Measurements from ENCODE around the gene OR2G3. TPM values are rescaled to one million over a fixed set of nuclear protein-coding genes. Genes with fewer than 3 reads are reported as not detected.

OR2G3 gene
- polyA plus RNA-seq, 1 donor (not counting 4 experiments of a cell fraction or from before 2014, with no cell fraction given) = not detected

DNA sequence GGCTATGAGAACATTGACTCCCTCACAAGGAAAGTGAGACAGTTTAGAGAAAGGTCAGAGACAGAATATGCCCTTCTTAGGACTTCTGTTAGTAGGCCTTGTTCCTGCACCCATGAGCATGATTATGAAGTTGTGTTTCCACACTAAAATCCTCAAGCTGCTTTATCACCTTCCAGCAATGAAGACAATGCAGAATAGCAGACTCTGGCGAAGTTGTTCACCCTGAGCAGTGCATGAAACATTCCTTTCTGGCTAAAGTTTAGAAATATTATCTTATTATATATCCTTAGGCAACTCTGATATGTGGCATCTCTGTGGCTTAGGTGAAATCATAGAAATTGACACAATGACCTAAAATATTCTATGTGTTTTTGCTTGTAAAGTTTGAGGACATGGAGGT is 31.1 kb upstream of the OR2G3 start:
- Histone ChIP-seq H3K4me3 (ENCODE audit: control insufficient read depth in 2 of 3, extremely low read depth in 1 of 3, insufficient read depth in 2 of 3, low read depth in 1 of 3, low read length in 3 of 3) (no peak overlapping the region), H3K36me3 (ENCODE audit: control insufficient read depth in 2 of 2, extremely low read depth in 1 of 2, insufficient read depth in 2 of 2, low read length in 2 of 2) (no peaks in the 10 kb centered on the region), H3K9me3 (ENCODE audit: control insufficient read depth, low read depth, low read length) (no peaks in the 10 kb centered on the region), H2AFZ (ENCODE audit: control insufficient read depth, low read length) (no peak overlapping the region), H4K20me1 (ENCODE audit: control insufficient read depth, extremely low read depth, insufficient read depth, low read length) (no peaks in the 10 kb centered on the region), H3K9me1 (ENCODE audit: control insufficient read depth, extremely low read depth, insufficient read depth, low read length) (no peaks in the 10 kb centered on the region), H3K27ac (ENCODE audit: control insufficient read depth, insufficient read depth, low read length) (no peak overlapping the region), H3K27me3 (ENCODE audit: control insufficient read depth, extremely low read depth, insufficient read depth, low read length) (no peaks in the 10 kb centered on the region), H3K9ac (ENCODE audit: control insufficient read depth, extremely low read depth, insufficient read depth, low read length) (no peak overlapping the region), H3K4me1 (ENCODE audit: control insufficient read depth, extremely low read depth, insufficient read depth, low read length) (no peaks in the 10 kb centered on the region), H3K4me2 (ENCODE audit: control insufficient read depth, extremely low read depth, insufficient read depth, low read depth, low read length) (no peak overlapping the region), H3K79me2 (ENCODE audit: control insufficient read depth, insufficient read depth, low read length) (no peaks in the 10 kb centered on the region)
- no peak for DNase-seq (ENCODE audit: low read depth, low spot score)
- FAIRE-seq = no peak
- TF ChIP-seq, protein P1, sequence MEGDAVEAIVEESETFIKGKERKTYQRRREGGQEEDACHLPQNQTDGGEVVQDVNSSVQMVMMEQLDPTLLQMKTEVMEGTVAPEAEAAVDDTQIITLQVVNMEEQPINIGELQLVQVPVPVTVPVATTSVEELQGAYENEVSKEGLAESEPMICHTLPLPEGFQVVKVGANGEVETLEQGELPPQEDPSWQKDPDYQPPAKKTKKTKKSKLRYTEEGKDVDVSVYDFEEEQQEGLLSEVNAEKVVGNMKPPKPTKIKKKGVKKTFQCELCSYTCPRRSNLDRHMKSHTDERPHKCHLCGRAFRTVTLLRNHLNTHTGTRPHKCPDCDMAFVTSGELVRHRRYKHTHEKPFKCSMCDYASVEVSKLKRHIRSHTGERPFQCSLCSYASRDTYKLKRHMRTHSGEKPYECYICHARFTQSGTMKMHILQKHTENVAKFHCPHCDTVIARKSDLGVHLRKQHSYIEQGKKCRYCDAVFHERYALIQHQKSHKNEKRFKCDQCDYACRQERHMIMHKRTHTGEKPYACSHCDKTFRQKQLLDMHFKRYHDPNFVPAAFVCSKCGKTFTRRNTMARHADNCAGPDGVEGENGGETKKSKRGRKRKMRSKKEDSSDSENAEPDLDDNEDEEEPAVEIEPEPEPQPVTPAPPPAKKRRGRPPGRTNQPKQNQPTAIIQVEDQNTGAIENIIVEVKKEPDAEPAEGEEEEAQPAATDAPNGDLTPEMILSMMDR (optimal IDR thresholded peaks at IDR 0.05 in 1 of 3, IDR thresholded peaks at IDR 0.05 in 1 of 3, conservative IDR thresholded peaks at IDR 0.05 in 1 of 3; ENCODE audit: extremely low read depth in 1 of 3, insufficient read depth in 2 of 3, low read length in 3 of 3) = no peak
- TF ChIP-seq EZH2 (IDR thresholded peaks at IDR 0.05; ENCODE audit: low read length) = no peak
- dilution Hi-C loops (cut with MboI; ENCODE audit: extremely low pct_ligation_motif_present, low sequenced_read_pairs) = no loop called here

DNA sequence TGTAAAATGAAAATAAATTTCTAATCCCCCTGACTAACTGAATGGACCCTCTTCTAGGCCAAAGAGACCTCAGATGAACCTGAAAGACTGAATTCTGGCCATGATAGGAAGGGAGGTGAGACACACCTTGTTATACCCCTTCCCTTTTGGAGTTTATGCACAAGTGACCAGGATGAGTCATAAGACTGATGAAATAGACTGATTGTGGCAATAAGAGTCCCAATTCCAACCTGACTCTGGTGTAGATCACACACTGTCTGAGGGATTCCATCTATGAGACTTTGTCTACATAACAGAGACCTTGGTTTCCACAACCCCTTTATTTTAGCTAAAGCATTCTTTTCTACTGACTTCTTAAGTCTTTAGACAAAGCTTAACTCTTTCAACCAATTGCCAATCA is 30.7 kb upstream of the OR2G3 start:
- Histone ChIP-seq H3K27me3 (ENCODE audit: control insufficient read depth, extremely low read depth, insufficient read depth, low read length) (no peaks in the 10 kb centered on the region), H2AFZ (ENCODE audit: control insufficient read depth, low read length) (no peak overlapping the region), H3K27ac (ENCODE audit: control insufficient read depth, insufficient read depth, low read length) (no peak overlapping the region), H3K4me3 (ENCODE audit: control insufficient read depth in 2 of 3, extremely low read depth in 1 of 3, insufficient read depth in 2 of 3, low read depth in 1 of 3, low read length in 3 of 3) (no peak overlapping the region), H3K79me2 (ENCODE audit: control insufficient read depth, insufficient read depth, low read length) (no peaks in the 10 kb centered on the region), H3K36me3 (ENCODE audit: control insufficient read depth in 2 of 2, extremely low read depth in 1 of 2, insufficient read depth in 2 of 2, low read length in 2 of 2) (no peaks in the 10 kb centered on the region), H3K9me1 (ENCODE audit: control insufficient read depth, extremely low read depth, insufficient read depth, low read length) (no peaks in the 10 kb centered on the region), H3K4me1 (ENCODE audit: control insufficient read depth, extremely low read depth, insufficient read depth, low read length) (no peaks in the 10 kb centered on the region), H3K9ac (ENCODE audit: control insufficient read depth, extremely low read depth, insufficient read depth, low read length) (no peak overlapping the region), H3K9me3 (ENCODE audit: control insufficient read depth, low read depth, low read length) (no peaks in the 10 kb centered on the region), H3K4me2 (ENCODE audit: control insufficient read depth, extremely low read depth, insufficient read depth, low read depth, low read length) (no peak overlapping the region), H4K20me1 (ENCODE audit: control insufficient read depth, extremely low read depth, insufficient read depth, low read length) (no peaks in the 10 kb centered on the region)
- TF ChIP-seq, protein P1 (optimal IDR thresholded peaks at IDR 0.05 in 1 of 3, IDR thresholded peaks at IDR 0.05 in 1 of 3, conservative IDR thresholded peaks at IDR 0.05 in 1 of 3; ENCODE audit: extremely low read depth in 1 of 3, insufficient read depth in 2 of 3, low read length in 3 of 3) = no peak
- TF ChIP-seq EZH2 (IDR thresholded peaks at IDR 0.05; ENCODE audit: low read length) = no peak
- FAIRE-seq = no peak
- DNase-seq (ENCODE audit: low read depth, low spot score) = no peak
- dilution Hi-C loops (cut with MboI; ENCODE audit: extremely low pct_ligation_motif_present, low sequenced_read_pairs) = no loop called here

Measured in keratinocyte (primary cell).